HG03280 (cell line): ENCODE measurements around the gene OR2AG1.

Experiments
- ATAC-seq: cut with Tn5 transposase; IDR thresholded peaks from one replicate; pipeline ENCODE4 v1.9.1; 2021; ENCODE audit warnings: mild to moderate bottlenecking, moderate library complexity; ENCODE audit not compliant: unreplicated experiment

Gene OR2AG1, protein sequence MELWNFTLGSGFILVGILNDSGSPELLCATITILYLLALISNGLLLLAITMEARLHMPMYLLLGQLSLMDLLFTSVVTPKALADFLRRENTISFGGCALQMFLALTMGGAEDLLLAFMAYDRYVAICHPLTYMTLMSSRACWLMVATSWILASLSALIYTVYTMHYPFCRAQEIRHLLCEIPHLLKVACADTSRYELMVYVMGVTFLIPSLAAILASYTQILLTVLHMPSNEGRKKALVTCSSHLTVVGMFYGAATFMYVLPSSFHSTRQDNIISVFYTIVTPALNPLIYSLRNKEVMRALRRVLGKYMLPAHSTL

DNA sequence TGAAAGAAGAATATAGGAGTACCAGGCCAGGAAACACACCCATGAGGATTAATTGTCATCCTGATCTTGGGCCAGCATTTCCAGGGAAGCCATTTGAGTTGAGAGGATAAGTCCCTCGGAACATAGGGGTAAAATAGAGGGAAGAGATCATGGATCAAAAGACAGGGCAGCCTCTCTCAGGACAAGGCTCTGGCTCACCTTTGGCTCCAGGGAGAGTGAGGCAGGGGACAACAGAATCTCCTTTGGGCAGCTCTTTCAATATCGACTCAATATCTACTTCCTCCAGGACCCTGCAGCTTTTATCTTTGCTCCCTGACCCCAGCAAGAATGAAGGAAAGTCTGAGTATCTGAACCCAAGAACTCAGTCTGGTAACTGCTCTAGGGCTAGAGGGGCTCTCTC is at the start of gene OR2AG1:
Gene OR2AG1, plus strand, starts transcription at position 301 of the 400 bp plus-strand sequence. CDS start 2,018 bp downstream, outside the sequence.
- ATAC-seq: no peak

DNA sequence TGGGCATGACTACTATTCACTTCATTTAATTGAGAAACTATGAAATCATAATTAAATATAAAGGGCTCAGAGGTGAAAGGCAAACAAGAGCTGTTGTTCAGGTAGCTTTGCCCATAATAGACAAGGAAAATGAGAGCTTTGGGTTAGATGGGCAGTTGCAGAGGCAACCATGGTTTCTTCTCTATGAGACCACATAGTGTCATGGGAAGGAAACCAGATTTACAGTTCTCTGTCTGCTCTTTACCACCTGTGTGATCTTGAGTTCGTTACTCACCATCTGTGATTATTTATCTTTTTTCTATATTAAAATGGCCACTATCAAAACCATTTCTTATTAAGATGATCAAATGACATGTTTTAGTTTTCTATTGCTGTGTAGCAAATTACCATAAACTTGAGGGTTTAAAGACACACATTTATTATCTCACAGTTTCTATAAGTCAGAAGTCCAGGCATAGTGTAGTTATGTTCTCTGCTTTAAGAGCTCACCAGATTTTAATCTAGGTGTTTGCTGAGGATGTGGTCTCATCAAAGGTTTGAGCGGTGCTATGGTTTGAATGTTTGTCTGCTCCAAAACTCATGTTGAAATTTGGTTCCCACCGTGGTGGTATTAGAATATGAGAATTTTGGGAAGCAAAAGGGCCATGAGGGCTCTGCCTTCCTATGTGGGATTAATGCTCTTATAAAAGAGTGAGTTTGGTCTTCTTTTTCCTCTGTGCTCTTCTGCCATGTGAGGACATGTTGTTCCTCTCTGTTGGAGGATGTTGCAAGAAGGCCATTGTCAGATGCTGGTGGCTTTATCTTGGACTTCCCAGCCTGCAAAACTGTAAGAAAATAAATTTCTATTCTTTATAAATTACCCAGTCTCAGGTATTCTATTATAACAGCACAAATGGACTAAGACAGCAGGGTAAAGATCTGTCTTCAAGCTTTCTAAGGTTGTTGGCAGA is 49.2 kb upstream of the OR2AG1 start:
- no peak for ATAC-seq

DNA sequence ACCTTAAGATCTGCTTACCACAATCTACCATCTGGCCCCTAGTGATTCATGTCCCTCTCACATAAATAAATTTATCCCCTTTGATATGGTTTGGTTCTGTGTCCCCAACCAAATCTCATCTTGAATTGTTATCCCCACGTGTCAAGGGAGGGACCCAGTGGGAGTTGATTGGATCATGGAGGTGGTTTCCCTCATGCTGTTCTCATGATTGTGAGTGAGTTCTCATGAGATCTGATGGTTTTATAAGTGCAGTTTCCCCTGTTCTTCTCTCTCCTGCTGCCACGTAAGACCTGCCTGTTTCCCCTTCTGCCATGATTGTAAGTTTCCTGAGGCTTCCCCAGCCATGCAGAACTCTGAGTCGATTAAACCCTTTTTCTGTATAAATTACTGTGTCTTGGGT is 48.2 kb upstream of the OR2AG1 start:
- no peak for ATAC-seq

DNA sequence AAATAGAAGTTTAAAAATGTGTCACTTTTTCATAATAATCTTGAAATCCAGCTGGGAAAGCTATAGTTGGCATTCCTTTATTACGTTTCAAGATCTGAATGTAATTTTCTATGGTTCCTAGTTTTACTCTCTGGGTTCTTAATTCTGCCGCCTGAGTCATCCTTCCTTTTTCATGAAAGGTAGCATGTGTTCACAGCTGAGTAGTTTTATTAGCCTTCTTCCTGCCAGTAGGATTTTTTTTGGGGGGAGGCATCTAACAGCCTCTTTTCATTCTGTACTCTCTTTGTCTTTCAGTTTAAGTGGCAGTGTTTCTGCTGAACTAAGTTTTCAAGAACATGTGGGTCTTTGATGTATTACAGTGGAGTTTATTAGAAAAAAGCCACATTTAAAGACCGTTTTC is 47.5 kb upstream of the OR2AG1 start:
- no peak for ATAC-seq

DNA sequence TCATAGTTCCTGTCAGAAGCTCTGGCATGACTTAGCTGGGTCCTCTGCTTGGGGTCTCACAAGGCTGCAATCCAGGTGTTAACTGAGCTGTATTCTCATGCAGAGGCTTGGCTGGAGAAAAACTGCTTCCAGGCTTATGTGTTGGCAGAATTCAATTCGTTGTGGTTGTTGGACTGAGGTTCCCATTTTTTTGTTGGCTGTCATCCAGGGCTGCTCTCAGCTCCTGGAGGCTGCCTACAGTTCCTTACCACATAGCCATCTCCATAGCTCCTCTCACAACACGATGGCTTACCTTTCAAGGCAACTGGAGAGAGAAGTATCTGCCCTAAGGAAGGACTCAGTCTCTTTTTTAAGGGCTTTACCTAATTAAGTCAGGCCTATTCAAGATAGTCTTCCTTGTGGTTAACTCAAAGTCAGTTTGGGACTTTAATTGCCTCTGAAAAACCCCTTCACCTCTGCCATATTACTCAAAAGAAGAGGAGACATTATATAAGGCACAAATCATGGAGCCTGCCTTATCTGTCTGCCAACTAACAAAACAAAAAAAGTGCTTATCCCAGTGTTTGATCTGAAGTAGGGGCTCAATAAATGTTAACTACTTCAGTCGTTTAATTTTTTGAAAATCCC is 46.2 kb upstream of the OR2AG1 start:
- no peak for ATAC-seq

DNA sequence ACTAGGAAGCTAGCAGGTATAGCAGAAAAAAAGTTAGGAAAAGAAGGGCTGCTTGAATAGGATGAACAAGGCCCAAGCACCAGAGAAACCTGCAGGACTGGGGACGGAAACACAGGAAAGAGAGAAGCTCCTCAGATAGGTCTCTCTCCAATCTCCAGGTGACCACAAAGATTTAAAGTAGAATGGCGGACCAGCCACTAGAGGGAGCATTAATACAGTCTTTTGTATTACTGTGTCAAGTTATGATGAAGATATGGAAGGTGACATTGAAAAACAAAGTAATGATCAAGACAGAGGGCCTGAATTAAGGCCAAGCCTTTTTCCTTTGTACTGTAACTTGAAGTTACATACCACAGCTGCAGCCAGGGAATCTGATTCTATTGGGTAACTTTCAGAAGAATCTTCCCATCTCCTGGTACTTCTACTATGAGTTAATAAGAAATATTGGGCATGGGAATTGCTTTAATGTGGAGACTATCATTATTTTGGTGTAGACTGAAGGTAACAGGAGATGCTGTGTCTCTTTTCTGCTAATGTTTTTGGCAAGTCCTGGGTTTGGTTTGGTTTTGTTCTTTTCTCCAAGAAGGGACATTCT is 44.9 kb upstream of the OR2AG1 start:
- ATAC-seq: peak; percentile 85

DNA sequence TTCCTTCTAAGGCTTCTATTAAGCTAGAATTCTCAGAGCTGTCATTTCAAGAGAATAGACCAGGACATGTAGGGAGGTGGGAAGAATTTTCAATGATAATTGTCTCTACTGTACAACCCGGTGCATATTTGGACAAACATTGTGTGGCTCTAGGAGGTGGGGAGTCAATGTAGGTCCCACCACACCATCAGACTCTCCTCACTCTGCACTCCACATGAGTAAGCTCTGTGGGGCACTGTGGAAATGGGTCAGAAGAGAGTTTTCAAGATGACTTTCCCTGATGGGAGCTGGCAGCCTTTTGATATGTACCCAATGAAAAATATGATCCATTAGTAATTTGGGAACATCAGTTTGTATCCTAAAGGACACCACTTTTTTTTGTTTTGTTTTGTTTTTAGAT is 44.2 kb upstream of the OR2AG1 start:
- no peak for ATAC-seq

DNA sequence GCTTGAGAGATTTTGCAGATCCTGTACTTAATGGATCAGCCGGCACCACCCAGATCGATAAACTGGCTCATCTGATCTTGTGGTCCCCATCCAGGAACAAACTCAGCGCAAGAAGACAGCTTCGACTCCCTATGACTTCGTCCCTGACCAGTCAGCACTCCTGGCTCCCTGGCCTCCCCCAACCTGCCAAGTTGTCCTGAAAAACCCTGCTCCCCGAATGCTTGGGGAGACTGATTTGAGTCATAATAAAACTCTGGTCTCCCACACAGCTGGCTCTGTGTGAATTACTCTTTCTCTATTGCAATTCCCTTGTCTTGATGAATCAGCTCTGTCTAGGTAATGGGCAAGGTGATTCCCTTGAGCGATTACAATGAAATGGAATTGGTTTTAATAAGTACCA is 40.6 kb upstream of the OR2AG1 start:
- no peak for ATAC-seq

DNA sequence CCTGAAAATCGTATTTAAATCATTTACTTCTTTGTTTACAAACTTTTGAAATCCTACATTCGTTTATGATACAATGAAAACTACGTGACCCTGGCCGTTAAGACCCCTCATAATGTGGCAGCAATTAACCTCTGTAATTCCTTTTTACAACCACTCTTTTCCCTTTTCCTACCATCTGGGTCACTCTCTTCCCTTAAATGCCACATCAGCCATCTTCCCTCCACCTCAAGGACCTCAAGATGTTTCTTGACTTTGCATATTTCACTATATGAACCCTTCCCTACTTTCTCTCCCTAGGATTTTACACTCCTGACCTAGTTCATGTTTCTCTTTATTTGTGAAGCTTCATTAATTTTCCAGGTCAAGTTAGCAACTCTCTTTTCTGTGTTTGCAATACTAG is 37.8 kb upstream of the OR2AG1 start:
- no peak for ATAC-seq

DNA sequence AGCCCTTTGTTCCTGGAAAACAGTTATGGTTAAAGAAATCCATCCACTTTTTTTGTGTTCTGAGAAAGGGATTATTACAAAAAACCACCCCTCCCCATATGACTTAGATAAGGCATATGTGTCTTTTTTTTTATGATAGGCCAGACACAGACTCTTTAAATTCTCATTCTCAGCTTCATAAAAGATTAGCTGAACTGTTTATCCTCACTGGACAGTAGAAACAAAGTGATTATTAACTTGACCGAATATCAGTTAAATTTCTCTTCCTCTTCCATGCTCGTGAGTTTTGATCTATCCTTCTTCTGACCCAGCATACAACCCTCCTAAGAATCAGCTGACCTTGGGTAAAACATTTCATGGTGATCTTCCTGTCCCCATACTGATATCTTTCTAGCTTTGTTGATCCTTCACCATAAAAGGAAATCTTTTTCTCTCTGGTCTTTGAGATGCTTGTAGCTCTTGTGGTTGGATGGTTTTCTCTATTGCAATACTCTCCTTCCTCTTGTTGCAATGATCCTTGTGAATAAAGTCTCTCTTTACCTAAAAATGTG is 37.3 kb upstream of the OR2AG1 start:
- no peak for ATAC-seq

DNA sequence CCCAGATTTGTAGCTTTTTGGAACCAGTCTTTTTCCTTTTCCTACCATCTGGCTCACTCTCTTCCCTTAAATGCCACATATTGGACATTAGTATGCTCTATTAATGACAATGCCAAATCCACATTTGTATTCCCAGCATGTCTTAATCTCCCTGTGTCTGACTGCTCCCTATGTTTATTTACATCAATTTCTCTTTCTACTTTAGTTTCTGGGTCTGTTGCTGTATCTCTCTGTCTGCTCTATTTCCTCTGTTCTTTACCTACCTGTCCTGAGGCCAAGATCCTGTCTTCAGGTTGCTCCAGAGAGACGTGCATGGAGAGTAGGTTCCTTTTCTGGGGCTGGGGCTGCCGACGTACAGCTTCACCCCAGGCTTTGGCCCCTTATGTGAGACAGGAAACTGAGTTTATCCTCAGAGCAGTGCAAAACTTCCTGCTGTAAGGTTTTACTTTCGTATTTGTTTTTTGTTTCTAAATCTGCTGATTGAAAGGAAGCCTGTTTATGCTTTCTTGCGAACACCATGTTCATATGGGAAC is 36.7 kb upstream of the OR2AG1 start:
- ATAC-seq: peak; percentile 80

DNA sequence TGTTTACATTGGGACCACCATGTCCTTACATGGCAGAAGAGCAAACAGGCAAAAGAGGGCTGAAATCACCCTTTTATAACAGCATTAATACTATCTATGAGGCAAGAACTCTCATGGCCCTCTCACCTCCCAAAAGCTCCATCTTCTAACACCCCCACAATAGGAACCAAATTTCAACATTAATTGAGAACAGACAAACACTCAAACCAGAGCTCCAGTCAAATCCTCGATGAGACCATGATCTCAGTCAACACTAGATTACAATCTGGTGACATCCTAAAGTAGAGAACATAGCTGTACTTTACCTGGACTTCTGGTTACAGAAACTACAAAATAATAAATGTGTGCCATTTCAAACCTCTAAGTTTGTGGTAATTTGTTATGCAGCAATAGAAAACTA is 36.2 kb upstream of the OR2AG1 start:
- no peak for ATAC-seq

DNA sequence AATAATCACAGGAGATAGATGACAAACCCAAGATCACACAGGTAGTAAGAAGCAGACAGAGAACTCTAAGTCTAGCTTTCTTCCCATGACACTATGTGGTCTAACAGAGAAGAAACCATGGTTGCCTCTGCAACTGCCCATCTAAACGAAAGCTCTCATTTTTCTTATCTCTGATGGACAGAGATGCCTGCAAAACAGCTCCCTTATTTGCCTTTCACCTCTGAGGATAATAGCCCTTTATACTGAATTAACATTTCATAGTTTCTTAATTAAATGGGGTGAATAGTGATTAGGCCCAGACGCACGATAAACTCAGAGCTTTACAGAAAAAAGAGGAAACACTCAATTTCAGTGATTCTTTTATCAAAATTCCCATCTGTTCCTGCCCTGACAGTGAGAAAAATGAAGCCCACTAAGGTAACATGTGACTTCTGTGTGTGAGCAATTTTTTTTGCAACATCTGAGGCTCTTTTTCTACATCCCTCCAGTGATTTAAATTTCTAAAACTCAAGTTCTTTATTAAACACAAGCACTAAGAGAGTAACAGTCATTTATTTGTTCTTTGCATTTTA is 35.6 kb upstream of the OR2AG1 start:
- ATAC-seq: no peak

DNA sequence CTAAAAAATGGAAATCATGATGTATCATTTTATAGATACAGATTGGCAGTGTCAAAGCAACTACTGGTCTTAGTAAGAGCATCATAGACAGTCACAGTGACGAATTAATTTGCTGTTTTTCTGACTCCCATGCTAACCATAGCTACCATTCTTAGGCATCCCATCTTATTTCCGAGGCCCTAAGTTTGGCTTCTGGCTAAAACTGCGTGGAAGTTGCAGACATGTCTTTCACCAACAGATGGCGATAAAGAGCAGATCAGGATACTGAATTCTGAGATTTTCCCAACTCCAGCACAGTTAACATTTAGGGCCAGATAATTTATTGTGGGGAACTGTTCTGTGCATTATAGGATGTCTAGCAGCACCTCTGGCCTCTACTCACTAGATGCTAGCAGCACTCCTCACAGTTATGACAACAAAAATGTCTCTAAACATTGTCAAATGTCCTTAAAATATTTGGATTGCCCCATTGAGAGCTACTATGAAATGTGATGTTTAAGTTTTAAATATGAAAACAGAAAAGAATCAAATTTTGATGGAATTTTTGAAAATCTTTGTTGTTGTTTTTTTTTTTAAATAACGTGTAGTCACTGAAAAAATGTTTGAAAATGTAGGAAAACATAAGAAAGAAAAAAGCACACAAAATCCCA is 27.4 kb upstream of the OR2AG1 start:
- no peak for ATAC-seq

DNA sequence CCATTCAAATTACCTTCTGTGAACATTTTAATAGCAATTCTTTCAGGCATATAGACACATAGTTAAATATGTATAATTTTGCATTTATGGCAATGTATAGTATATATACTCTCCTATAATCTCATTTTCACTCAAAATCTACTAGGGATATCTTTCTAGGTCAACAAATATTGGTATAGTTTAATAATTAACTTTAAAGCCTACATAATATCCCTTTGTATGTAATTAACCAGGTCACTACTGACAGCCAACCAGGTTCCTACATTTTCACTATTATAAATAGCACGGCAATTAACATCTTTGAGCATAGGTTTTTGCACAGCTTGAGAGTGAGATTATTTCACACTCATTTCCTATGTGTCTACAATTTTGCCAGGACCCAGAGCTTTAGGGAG is 26.9 kb upstream of the OR2AG1 start:
- ATAC-seq: no peak

DNA sequence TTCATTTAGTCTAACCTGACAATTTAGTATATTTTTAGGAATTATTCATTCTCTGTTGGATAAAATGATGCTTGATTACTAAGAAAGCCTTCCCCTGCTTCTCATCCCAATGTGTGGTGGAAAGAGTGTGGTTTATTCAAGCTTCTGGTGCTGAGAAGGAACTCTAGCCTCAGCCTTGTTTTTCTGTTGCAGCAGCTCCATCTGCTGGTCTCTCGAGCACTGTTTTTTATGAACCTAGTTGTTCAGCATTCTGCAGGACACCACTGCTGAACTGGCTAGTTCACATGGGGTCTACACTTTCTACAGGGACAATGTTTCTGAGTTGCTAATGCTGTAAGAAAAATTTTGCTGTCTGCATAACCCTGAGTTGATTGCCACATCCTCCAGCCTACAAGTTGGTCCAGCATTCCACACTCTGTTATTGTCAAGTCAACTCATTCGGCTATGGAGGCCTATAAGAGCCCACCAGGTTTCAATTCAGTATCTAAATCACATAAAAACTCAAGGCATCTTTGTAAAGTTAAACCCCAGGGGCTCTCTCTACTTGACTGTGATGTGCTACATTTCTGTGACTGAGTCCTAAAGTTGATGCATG is 25.4 kb upstream of the OR2AG1 start:
- peak; percentile 62 for ATAC-seq

DNA sequence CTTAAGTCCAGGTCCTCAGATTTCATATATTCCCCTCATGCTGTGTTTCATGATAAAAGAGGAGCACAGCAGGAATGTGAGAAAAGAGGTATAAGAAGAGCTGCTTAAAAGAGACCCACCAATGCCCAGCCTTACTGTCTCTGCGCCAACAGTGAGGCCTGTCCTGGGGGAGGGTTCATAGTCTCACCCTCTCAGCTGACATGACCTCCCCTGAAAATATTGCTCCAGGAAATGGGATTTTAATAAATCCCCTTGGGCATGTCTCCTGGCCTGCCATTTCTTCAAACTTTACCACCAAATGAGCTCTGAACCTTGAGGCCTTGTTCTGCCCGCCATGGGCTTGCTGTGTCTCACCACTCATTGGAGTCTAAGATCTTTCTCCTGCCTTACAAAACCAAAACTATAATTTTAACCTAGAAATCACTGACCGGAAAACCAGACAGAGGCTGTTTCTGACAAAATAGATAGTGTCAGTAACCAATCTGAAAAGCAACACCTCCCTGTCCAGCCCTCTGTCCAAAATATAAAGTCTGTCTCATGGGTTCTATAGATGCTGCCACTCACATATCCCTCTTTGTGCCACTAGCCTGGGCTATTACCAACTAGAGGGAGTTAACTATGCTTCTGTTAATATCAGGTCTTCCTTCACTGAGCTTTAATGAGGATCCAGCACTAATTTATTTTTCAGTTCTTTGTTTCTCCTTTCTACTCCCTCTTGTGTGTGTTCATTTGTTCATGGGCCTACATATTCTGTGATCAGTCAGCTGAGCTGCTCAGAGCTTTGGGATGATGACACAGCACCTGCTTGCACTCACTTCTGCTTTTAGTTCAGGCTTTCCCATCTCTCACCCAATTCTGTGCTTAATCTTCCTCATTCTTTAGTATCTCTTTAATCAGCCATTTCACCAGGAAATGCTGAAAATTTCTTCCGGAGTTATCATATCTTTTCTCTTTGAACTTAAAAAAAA is 10.6 kb upstream of the OR2AG1 start, which contains the start of gene OR2AG2:
Gene OR2AG2, minus strand, starts transcription at position 51 of the 968 bp plus-strand sequence. CDS start 3,019 bp downstream, outside the sequence.
- ATAC-seq: peak; percentile 85

DNA sequence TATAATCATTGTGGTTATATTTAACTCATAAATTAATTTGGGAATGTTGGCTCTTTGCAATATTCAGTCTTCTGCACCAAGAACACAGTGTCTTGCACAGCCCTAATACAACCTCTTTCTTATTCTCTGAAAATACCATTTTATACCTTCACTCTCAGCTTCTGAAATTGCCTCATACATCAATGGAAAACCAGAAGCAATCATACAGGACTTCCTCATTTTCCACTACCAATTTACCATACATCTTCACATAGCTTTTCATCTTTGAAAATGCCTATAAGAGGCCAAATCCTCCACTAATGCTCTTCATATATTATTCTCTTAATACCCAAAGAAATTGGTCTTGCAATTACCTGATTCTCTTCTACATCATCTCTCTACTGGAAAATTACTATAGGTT is 4.3 kb upstream of the OR2AG1 start:
- no peak for ATAC-seq
